Esophagus mucosa (tissue), 1 donor: ENCODE data around the gene MAPK6. TPM values are rescaled to one million over a fixed set of nuclear protein-coding genes. Genes with fewer than 3 reads are reported as not detected.
"Not testable (repeated sequence)": the region's sequence is repeated elsewhere in the genome, so short reads cannot be mapped to it uniquely, and the experiment has no call there.

Experiments
- ATAC-seq: fragments of 200-7000 bp; cut with Tn5 transposase; one replicate; pipeline ENCODE4 v1.9.1; 2020
- total RNA-seq: library from RNA; stranded (reverse); gene quantifications from one replicate; pipeline ENCODE4 v1.2.4, GENCODE V29; 2023
- donor health status: DM: yes; HTN: yes; CAD: no.

MAPK6 gene
- total RNA-seq, 1 donor from 2014 or later: 83.9 TPM

DNA sequence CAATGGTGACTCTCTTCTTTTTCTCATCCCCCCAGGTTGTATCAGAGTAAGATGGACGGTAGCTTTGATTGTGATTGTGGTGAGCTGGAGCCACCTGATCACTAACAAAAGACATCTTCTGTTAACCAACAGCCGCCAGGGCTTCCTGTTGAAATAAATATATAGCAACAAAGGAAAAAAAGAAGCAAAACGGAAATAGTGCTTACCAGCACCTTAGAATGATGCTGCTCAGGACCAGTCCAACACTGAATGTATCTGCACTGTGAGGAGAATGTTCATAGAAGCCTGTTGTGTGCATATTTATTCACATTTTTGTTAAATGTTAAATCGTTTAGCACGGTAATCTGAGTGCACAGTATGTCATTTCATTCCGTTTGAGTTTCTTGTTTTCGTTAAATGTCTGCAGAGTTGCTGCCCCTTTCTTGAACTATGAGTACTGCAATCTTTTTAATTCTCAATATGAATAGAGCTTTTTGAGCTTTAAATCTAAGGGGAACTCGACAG lies 26.8 kb downstream of the MAPK6 start:
- not testable (repeated sequence) for ATAC-seq

DNA sequence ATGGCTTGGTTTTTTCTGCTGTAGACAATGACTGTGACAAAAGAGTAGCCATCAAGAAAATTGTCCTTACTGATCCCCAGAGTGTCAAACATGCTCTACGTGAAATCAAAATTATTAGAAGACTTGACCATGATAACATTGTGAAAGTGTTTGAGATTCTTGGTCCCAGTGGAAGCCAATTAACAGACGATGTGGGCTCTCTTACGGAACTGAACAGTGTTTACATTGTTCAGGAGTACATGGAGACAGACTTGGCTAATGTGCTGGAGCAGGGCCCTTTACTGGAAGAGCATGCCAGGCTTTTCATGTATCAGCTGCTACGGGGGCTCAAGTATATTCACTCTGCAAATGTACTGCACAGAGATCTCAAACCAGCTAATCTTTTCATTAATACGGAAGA lies 27.5 kb downstream of the MAPK6 start:
- ATAC-seq: not testable (repeated sequence)

DNA sequence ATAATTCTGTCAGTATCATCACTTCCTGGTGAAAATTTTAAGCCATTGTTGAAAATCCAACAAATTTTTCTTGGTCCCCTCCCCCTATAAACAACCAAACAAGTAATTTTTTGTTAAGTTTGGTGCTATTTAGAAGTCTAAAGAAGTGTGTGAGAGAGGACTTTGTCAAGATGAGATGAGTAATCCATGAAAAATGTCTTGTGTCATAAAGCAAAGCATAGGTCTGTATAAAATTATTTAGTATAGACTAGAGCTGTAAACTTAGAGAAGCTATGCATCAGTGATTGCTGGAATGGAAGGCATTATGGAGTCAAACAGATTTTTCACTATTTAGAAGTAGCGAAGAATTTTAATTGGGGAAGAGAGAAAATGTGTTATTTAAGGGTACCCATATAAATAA lies 31.4 kb downstream of the MAPK6 start:
- peak; percentile 22 for ATAC-seq

DNA sequence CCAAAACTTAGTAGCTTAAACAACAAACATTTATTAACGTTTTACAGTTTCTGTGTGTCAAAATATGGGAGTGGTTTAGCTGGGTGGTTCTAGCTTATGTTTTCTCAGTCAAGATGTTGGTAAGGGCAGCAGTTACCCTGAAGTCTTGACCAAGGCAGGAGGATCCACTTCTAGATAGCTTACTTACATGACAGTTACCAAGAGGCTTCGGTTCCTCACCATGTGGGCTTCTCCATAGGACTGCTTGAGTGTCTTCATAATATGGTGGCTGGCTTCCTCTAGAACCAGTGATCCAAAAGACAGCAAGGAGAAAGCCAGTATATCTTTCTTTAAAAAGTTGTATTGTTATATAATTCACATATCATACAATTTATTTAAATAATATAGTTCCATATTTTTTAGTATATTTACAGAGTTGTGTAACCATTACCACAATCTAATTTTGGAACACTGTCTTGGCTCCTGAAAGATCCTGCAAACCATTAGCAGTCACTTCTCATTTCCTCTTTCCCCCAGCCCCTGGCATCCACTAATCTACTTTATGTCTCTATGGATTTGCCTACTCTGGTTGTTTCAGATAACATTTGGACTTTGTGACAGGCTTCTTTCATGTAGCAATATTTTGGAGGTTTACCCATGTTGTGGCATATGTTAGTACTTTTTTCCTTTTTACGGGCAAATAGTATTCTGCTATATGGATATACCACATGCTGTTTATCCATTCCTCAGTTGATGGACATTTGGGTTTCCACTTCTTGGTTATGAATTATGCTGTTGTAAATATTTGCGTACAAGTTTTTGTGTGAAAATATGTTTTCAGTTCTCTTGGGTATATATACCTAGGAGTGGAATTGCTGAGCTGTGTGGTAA lies 33.3 kb downstream of the MAPK6 start:
- no peak for ATAC-seq

DNA sequence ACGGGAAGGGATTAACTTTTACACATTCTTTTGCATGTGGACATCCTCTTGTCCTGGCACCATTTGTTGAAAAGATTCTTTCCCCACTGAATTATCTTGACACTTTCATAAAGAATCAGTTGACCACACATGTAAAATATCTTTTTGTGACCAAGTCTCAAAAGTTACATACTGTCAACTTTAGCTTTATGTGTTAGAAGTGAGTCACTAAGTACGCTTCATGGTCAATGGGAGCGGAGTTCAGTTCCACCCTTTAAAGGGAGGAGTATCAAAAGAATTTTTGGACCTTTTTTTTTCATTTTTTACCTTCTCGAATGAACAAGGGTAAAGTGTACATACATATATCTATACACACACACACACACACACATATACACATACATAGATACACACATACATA lies 35.4 kb downstream of the MAPK6 start:
- ATAC-seq: peak; percentile 60

DNA sequence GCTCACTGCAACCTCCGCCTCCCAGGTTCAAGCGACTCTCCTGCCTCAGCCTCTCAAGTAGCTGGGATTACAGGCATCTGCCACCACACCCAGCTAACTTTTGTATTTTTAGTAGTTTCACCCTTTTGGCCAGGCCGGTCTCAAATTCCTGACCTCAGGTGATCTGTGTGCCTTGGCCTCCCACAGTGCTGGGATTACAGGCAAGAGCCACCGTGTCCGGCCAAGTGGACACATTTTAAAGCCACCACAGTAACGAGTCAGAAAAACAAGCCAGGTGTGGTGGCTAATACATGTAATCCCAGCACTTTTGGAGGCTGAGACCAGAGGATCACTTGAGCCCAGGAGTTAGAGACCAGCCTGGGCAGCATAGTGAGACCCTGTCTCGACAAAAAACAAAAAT lies 35.8 kb downstream of the MAPK6 start:
- ATAC-seq: peak; percentile 12

DNA sequence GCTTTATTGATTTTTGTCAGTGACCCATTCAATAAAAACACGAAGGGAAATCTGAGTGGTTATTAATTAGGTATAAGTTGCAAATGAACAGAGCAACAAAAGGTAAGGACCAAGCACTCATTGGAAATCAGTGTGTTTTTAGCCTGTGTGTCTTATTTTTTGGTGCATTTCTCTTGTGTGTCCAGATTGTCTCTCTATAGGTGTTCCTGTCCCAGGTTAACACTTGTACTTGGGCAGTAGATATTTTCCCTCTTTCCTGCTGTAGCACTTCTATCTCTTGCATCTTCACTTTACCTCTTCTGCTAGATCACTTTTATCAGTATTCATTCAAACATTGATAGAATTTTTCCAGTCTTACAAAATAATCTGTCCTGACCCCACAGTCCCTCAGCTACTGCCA lies 37.0 kb downstream of the MAPK6 start:
- no peak for ATAC-seq

DNA sequence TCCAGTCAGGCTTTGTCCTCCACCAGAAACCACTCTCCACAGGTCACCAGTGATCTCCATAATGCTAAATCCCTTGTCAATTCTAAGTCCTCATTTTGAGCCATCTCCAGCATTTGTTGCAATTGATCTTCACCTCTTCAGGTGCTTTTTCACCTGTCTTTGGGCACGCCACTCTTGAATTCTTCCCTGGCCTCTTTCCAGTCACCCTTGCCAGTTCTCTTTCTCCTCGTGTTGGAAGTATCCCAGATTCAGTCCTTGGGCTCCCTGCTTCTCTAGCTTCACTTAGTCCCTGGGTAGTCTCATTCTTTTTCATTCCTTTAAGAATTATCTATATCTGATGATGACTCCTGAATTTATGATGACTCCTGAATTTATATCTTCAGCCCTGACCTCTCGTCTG lies 37.5 kb downstream of the MAPK6 start:
- ATAC-seq: no peak

DNA sequence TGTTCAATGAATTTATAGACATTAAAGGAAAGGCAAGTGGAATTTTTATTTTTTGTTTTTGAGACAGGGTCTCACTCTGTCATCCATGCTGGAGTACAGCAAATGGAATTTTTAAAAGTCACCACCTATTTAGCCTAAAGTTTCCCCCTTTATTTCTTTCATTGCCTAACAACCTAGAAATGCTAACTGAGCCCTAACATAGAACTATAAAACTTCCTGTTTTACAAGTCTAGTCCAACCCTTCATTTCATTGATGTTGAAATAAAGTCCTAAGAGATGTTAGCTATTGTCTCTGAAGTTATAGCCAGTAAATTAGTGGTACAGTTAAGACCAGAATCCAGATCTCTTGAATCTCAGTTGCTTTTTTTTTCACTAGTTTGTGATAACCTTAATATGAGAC lies 39.0 kb downstream of the MAPK6 start:
- ATAC-seq: no peak

DNA sequence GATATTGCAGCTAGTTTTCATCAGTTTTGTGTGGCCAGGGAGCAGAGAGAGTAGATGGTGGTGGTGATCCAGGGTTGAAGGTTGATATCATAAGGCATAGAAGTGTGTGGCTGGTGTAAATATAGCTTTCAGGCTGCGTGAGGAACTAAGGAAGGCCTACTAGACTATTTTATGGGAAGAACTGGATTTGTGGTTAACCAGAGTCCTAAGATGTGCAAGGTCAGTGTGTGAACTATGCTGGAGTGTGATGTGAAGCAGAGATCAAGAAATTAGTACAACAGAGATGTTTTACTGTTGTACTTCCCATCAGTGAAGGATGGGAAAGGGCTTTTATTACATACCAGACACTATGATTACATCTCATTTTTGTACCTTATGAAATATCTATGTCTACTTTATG lies 41.5 kb downstream of the MAPK6 start:
- no peak for ATAC-seq

DNA sequence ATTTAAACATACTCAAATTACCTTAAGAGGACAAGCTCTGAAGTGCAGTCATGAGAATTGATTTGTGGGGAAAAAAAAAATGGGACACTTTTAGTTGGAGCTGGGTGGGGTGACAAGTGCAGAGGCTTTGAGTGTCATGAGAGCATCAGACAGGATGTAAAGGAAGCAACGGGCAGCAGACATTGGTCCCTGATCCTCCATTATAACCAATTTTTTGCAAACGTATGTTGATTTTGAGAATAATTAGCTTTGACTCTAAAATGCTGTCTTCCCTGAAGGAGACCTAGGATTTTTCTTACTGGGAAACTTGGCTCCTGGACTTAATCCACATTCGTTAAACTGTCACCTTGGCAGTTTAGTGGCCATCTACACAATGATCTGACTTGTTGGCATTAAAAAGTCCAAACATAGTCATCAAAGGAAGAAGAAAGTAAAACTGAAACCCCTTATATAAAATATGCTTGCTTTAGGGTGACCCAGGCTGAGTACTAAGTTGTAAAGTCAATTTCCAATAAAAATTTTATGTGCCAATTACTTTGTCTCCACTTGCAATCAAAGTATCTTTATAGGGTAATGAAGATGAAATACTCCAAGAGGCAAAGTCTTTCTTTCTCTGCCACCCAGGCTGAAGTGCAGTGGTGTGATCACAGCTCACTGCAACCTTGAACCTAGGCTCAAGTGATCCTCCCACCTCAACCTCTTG lies 48.0 kb downstream of the MAPK6 start:
- no peak for ATAC-seq

DNA sequence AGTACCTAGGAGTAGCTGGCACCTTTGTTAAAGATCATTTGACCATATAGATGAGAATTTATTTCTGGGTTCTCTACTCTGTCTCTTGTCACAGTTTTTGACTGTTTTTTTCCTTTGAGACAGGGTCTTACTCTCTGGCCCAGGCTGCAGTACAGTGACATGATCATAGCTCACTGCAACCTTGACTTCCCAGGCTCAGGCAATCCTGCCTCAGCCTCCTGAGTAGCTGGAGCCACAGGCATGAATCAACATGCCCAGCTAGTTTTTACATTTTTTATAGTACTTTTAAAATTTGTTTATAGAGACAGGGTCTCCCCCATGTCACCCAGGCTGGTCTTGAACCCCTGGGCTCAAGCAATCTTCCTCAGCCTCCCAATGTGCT lies 48.5 kb downstream of the MAPK6 start:
- no peak for ATAC-seq

DNA sequence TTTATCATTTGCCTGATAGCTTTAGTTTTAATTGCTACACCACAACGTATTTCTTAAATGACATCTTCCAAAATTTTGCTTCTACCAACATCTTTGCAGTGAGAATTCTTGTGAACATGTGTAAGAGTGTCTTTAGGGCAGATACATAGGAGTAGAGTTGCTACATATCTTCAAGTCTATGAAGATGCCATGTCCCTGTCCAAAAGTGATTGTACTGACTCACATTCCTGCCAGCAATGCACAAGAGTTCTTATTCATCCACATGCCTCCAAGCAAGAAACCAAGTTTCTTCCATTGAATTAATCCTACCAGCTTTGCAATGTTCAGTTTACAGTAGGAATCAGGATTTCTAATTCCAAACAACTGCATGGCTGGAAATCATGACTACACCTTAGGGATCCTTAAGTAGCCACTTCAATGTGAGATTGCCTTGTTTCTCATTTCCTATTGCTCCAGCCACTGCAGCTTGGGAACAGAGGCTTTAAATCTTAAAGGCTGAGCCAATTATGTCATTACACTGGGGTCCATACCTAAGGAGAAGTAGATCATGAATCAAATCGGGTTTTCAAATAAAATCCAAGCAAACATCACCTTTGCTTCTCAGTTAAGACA lies 49.1 kb downstream of the MAPK6 start:
- peak; percentile 54 for ATAC-seq

DNA sequence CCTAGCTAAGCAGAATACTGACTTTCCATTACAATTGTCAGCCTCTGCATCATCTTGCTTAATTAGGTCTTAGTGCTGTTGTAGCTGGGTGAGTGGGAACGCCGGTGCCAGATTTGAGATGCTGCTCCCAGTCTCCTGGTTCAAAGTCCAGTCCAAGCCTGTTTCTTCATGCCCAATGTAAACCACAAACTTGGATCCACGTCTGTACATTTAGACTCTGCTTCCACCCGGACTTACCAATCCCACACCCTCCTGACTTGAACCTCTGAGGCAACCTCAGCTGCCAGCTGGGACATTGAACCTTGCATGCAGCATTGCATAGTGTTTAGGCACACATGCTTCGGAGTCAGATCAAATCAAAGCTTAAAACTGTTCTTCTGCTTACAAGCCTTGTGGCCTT lies 50.5 kb downstream of the MAPK6 start:
- ATAC-seq: peak; percentile 60

DNA sequence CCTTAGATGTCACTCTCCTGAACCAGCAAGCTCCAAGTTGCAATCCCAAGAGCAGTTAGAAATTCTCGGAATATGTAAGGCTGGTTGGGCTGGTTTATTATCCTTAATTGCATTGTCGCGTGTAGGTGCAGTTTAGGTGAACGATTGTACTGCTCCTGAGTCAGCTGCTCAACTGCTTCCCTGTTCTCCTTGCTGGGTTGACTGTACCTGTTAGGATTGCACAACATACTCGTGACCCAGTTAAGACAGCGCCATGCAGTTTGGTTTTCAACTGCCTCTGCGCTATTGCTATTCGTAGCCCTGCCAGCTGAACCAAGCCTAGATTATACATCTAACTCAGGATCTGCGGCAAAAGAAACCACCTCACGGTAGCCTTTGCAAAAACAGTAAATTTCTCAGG lies 52.6 kb downstream of the MAPK6 start:
- peak; percentile 92 for ATAC-seq

DNA sequence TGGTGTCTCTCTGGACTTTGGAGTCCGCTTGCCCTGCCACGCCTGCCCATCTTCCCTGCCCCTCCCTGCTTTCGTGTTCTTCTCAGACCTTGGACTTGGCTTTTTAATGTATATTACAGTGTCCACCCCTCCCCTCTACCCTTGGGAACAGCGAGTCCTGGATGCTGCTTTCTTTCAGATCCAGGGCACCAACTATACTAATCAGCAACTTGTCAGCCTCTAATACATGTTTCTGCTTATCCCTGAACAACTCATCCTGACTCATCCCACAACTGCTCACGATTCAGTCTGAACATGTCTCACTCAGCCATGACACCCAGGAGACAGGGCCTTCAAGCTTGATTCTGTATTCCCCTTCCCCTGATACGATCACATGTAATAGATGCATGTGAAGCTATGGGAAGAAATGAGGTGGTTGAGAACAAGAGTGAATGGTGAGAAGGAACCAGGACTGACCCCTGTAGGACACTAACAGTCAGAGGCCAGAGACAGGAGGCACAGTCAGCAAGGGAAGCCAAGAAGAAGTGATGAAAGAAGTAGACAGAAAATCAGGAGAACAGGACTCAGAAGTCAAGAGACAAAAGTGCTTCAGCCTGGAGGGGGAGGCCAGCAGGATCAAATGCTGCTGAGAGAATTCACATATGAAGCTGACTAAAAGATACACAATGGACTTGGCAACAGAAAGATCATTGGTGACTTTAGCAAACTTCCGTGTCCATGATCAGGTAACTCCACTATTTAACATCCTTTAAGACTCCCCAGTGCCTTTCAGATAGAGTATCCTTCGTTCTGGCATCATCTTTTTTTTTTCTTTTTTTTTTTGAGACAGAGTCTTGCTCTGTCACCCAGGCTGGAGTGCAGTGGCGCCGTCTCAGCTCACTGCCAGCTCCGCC lies 58.1 kb downstream of the MAPK6 start:
- ATAC-seq: peak; percentile 94

DNA sequence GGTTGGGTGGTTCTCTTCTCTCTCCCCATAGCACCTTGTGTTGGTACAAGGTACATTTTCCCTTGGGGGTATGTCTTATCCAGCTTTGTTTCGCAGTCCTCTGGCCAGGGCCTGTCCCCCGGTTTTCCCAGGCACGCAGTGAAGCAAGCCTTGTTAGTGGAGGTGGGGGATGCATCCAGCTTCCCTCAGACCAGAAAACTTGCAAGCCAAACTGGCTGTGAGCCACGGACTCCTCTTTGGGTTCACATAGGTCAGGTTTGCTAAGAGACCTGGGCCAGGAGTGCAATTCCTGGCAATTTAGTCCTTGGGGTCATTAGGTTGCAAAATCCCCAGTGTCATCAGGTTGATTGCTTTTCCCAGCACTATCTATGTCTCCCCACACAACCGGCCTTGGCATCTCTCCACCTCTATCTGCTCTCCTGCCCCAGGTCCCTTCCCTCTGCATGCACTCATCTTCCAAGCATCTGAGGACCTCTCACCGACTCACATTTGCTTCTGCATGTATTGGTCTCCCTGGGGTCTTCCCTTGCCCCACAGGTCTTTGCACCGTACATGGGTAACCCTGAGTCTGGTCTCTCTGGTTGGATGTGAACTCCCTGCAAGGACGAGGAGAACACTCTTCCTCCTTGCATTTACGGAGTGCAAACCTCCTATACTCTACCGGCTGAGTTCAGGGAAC lies 59.3 kb downstream of the MAPK6 start:
- ATAC-seq: no peak

DNA sequence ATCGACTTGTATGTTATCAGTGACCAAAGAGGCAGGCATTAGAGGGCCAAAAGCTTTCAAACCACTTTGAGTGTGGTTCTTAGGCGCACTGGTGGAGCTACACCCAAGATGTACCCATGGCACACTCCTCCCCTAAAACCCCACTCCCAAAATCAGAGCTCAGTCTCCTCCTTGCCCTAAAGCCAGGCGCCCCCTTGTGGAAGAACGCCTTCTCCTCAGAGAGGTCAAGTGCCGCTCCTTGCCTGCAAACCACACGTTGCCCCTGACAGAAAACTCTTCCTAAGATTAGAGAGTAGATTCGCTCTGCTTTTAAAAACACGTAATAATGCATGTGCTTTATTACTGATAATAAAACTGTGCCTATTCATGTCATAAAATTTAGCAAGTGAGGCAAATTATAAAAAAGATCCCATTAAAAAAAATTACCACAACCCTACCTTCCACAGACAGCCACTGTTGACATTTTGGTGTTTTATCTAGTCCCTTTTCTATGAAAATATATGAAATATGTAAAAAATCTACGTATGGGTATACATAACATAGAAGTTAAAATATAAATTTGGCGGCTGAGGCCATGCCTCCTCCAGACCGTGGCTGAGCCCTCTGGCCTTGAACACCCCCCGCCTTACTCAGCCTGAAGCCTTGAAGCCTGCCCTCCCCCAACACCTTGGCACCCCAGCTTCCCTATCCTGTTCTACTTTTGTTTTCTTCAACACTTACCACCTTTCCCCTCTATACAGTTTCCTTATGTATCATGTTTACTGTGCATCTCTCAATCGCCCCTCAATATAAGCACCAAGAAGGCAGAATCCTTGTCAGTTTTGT lies 60.1 kb downstream of the MAPK6 start:
- ATAC-seq: peak; percentile 22

DNA sequence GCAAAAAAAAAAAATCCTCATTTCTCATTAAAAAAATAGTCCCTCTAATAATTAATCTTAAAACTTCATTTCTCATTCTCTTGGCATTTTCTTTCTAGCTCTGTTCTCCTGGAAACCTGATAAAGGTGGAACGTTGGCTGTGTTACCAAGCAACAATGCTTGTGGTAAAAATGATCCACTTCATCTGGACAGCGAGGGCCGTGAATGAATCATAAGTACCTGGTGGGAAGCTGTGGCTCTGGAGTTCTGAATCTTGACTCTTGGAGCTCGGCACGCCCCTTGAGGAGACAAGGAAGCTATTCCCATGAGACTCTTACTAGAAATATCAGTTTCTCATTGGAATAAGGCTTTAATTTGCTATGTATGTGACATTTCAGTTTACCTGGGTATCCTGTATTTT lies 61.0 kb downstream of the MAPK6 start:
- no peak for ATAC-seq

DNA sequence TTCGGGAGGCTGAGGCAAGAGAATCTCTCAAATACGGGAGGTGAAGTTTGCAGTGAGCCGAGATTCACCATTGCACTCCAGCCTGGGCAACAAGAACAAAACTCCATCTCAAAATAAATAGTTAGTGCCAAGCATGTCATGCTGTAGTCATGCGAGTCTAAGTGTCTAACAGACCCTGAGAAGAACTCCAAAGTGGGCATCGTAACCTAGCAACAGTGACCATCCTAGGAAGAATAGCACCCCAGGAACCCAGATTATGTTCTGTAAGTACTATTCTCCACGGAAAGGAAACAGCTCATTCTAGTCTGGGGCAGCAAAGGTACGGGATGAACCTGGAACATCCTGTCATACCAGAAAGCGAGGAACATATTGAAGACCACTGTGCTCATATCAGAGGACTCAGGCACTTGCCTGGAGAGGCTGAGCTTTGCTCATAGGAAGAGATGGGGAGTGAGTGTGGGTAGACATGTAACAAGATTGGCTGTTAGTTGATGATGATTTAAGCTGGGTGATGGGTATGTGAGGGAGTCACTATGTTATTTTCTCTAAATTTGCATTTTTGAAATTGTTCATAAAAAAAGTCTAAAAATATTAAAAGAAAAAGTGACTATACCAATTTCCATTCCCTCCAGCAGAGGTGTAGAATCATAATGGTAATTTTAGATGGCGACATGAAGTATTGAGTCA lies 61.8 kb downstream of the MAPK6 start:
- ATAC-seq: no peak
